RWPE1 (cell line): Measurements from ENCODE around the gene ADGRV1.

Source experiments
- CTCF ChIA-PET: fragments of 350-600 bp; sonication (Branson Sonifier 250); formaldehyde crosslinking; extraction: SDS; loops from one replicate; lab custom pipeline; 2021; lab: Yijun Ruan, JAX
- POLR2A ChIA-PET: fragments of 400-600 bp; formaldehyde crosslinking; extraction: SDS; loops from one replicate; lab custom pipeline; 2020; ENCODE audit warnings: antibody characterized with exemption; ENCODE audit not compliant: low non-redundant PET; lab: Yijun Ruan, JAX
- DNase-seq: peaks from one replicate; pipeline ENCODE4 v3.0.0; 2012; ENCODE audit warnings: low spot score
- H3K27ac ChIP-seq: fragments of 450-650 bp; 2 replicates; pipeline ENCODE4 v1.5.1; 2017
- CTCF ChIP-seq: fragments of 450-650 bp; conservative IDR thresholded peaks from 2 replicates; pipeline ENCODE4 v1.5.1; 2017; ENCODE audit warnings: low read depth, mild to moderate bottlenecking

Gene ADGRV1

DNA sequence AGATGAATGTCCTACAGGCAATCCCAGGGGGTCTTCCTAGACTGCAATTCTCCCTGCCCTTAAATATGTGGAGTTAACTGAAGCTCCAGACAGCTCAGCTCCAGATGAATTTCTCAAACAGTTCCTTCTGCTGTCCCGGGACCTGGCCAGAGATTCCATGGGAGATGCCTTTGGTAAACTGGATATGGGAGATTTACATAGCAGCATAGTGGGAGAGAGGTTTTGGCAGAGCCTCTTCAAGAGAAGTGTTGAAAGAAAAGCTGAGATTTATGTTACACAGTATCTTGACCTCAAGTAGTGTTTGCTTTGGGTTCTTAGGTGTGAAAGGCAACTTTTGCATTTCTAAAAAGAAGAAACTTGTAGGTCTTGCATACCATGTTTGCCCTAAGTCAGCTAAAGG, 459.6 kb downstream of the ADGRV1 start:
- ChIA-PET CTCF (interaction anchor here (0.6 kb wide), 4 partner anchors 9 to 227 kb away, joined by 3 to 5 read pairs (median 4); no protein-coding TSS in a partner anchor), POLR2A (no interaction called here)
- TF ChIP-seq CTCF, result no peak
- H3K27ac ChIP-seq, result no peak overlapping the region
- DNase-seq, result no peak

GRCh38 chr5:91018712-91019371, 460.2 kb downstream of the ADGRV1 start:
- POLR2A ChIA-PET, result no interaction called here
- CTCF ChIA-PET, result interaction anchor here (0.6 kb wide), 4 partner anchors 10 to 228 kb away, joined by 3 to 4 read pairs (median 4); no protein-coding TSS in a partner anchor
- H3K27ac ChIP-seq, result no peak overlapping the region
- no peak for DNase-seq
- TF ChIP-seq CTCF, result no peak

GRCh38 chr5:91020065-91020800, 461.6 kb downstream of the ADGRV1 start:
- ChIA-PET POLR2A (no interaction called here), CTCF (interaction anchor here (1.2 kb wide), 1 partner anchor 11 kb away, joined by 3 read pairs; no protein-coding TSS in a partner anchor)
- no peak overlapping the region for H3K27ac ChIP-seq
- DNase-seq, result no peak
- TF ChIP-seq CTCF, result no peak

GRCh38 chr5:91022518-91022917, 463.9 kb downstream of the ADGRV1 start:
- CTCF ChIA-PET, result interaction anchor here (0.8 kb wide), 1 partner anchor 90 kb away, joined by 4 read pairs; no protein-coding TSS in a partner anchor
- no peak for DNase-seq
- no peak overlapping the region for H3K27ac ChIP-seq
- no peak for TF ChIP-seq CTCF
- POLR2A ChIA-PET, result no interaction called here

- DNase-seq, result no peak
- ChIA-PET CTCF (no interaction called here), POLR2A (no interaction called here)
- H3K27ac ChIP-seq, result no peak overlapping the region
- no peak for TF ChIP-seq CTCF
Observed at GRCh38 chr5:91024206-91024605, 465.6 kb downstream of the ADGRV1 start.

GRCh38 chr5:91024727-91025126, 466.1 kb downstream of the ADGRV1 start:
- no peak for TF ChIP-seq CTCF
- POLR2A ChIA-PET, result no interaction called here
- no peak for DNase-seq
- CTCF ChIA-PET, result no interaction called here
- no peak overlapping the region for H3K27ac ChIP-seq
